ENCODE measurements around the gene CLCN5. TPM values are rescaled to one million over a fixed set of nuclear protein-coding genes. Genes with fewer than 3 reads are reported as not detected.

Gene CLCN5
- total RNA-seq, 1 donor from 2014 or later = 15.6 TPM

GRCh38 chrX:50075630-50076339 lies 153.4 kb downstream of the CLCN5 start:
- no peak for DNase-seq (ENCODE audit: low read depth)
- H3K27me3 ChIP-seq (ENCODE audit: control insufficient read depth, insufficient read depth, low read length) = no peaks in the 10 kb centered on the region

GRCh38 chrX:50081282-50081889 lies 159.0 kb downstream of the CLCN5 start:
- Histone ChIP-seq H3K27me3 (ENCODE audit: control insufficient read depth, insufficient read depth, low read length) (no peaks in the 10 kb centered on the region), H3K36me3 (ENCODE audit: control insufficient read depth, insufficient read depth, low read length) (no peaks in the 10 kb centered on the region), H3K4me3 (ENCODE audit: low read depth, low read length) (no peak overlapping the region)
- DNase-seq (ENCODE audit: low read depth) = no peak
- peak; percentile 37 for TF ChIP-seq CTCF (IDR thresholded peaks at IDR 0.05; ENCODE audit: insufficient read depth, low read length, poor library complexity, severe bottlenecking)

More at GRCh38 chrX:50075630-50076339, 153.4 kb downstream of the CLCN5 start:
- Histone ChIP-seq H3K4me3 (ENCODE audit: low read depth, low read length) (no peak overlapping the region), H3K36me3 (ENCODE audit: control insufficient read depth, insufficient read depth, low read length) (no peaks in the 10 kb centered on the region)
- TF ChIP-seq CTCF (IDR thresholded peaks at IDR 0.05; ENCODE audit: insufficient read depth, low read length, poor library complexity, severe bottlenecking) = no peak

GRCh38 chrX:50082741-50083140 lies 160.3 kb downstream of the CLCN5 start:
- no peak for TF ChIP-seq CTCF (IDR thresholded peaks at IDR 0.05; ENCODE audit: insufficient read depth, low read length, poor library complexity, severe bottlenecking)
- no peak overlapping the region for H3K4me3 ChIP-seq (ENCODE audit: low read depth, low read length)
- DNase-seq (ENCODE audit: low read depth) = no peak

GRCh38 chrX:50088645-50089044 lies 166.2 kb downstream of the CLCN5 start:
- Histone ChIP-seq H3K4me3 (ENCODE audit: low read depth, low read length) (no peak overlapping the region), H3K36me3 (ENCODE audit: control insufficient read depth, insufficient read depth, low read length) (no peaks in the 10 kb centered on the region), H3K27me3 (ENCODE audit: control insufficient read depth, insufficient read depth, low read length) (no peaks in the 10 kb centered on the region)
- DNase-seq (ENCODE audit: low read depth) = no peak
- no peak for TF ChIP-seq CTCF (IDR thresholded peaks at IDR 0.05; ENCODE audit: insufficient read depth, low read length, poor library complexity, severe bottlenecking)

More at GRCh38 chrX:50082741-50083140, 160.3 kb downstream of the CLCN5 start:
- H3K36me3 ChIP-seq (ENCODE audit: control insufficient read depth, insufficient read depth, low read length) = no peaks in the 10 kb centered on the region
- no peaks in the 10 kb centered on the region for H3K27me3 ChIP-seq (ENCODE audit: control insufficient read depth, insufficient read depth, low read length)

- DNase-seq (ENCODE audit: low read depth) = no peak
- Histone ChIP-seq H3K36me3 (ENCODE audit: control insufficient read depth, insufficient read depth, low read length) (no peaks in the 10 kb centered on the region), H3K27me3 (ENCODE audit: control insufficient read depth, insufficient read depth, low read length) (no peaks in the 10 kb centered on the region), H3K4me3 (ENCODE audit: low read depth, low read length) (no peak overlapping the region)
- TF ChIP-seq CTCF (IDR thresholded peaks at IDR 0.05; ENCODE audit: insufficient read depth, low read length, poor library complexity, severe bottlenecking) = no peak
Observed at GRCh38 chrX:50093625-50094024, 171.2 kb downstream of the CLCN5 start.
